Motor neuron (in vitro differentiated cells): Measurements from ENCODE around the gene MLLT3. TPM values are rescaled to one million over a fixed set of nuclear protein-coding genes. Genes with fewer than 3 reads are reported as not detected.

ENCODE experiments used
- ATAC-seq, 8 experiments: fragments of 200-7000 bp; cut with Tn5 transposase; replicated peaks in 6 of 8; 2 replicates each; pipeline ENCODE4 v1.8.0; 2021; ENCODE audit warnings: mild to moderate bottlenecking in 8 of 8, moderate library complexity in 8 of 8
- H3K27ac ChIP-seq, 2 donors: fragments of 250-450 bp; sonication (Bioruptor Pico); 2 replicates each; pipeline ENCODE4 v1.9.0; 2021; ENCODE audit warnings: antibody characterized with exemption in 2 of 2, mild to moderate bottlenecking in 2 of 2, moderate library complexity in 1 of 2
- H3K4me1 ChIP-seq, 2 donors: fragments of 250-450 bp; sonication (Bioruptor Pico); replicated peaks in 1 of 2; 2 replicates each; pipeline ENCODE4 v1.6.1; 2021; ENCODE audit warnings: antibody characterized with exemption in 2 of 2, mild to moderate bottlenecking in 2 of 2, moderate library complexity in 1 of 2
- H3K4me3 ChIP-seq, 5 donors: fragments of 250-450 bp; sonication (Bioruptor Pico); 2 replicates each; pipeline ENCODE4 v1.9.0; 2021; ENCODE audit warnings: antibody characterized with exemption in 5 of 5, mild to moderate bottlenecking in 5 of 5, moderate library complexity in 4 of 5
- WGBS, 10 experiments: fragments of 450-650 bp; shearing (Covaris generic); methylation state at CpG; one replicate each; pipeline ENCODE4 v1.0.0; 2022; 5-methylcytosine and 5-hydroxymethylcytosine counted together
- in situ Hi-C, 9 experiments: fragments of 400-800 bp; cut with MboI; loops; one replicate each; pipeline ENCODE4 v1.15.0; 2021; ENCODE audit warnings: low sequenced_read_pairs in 9 of 9, low pct_unique_long_range_greater_than_20kb in 2 of 9; ENCODE audit not compliant: unreplicated experiment in 9 of 9
- total RNA-seq, 8 experiments: library from RNA; unstranded; fragments of 300-600 nt; gene quantifications; 2 replicates each; pipeline versions ENCODE4 v1.2.3 to v1.2.4, GENCODE V29; 2022

Gene MLLT3
- total RNA-seq, 8 experiments from 2014 or later = 10.8 to 63.2 (median 31.6) TPM

DNA sequence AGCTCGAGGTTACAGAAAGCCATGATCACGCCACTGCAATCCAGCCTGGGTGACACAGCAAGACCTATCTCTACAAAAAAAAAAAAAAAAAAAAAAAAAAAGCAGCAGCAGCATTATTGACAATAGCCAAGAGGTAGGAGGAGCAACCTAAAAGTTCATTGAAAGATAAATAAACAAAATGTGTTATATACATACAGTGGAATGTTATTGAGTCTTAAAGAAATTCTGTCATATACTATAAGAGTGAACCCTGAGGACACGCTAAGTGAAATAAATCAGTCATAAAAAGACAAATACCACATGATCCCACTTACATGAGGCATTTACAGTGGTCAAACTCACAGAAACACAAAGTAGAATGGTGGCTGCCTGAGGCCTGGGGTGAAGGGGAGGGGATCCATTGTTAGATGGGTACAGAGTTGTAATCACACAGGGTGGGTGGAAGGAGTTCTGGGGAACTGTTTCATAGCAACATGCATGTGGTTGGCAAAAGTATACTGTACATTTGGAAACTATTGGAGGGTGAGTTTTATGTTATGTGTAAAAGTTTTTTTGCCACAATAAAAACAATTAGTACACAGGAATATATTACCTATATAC lies 77.2 kb downstream of the MLLT3 start:
- peak in 1 of 8 experiments; percentile 24 for ATAC-seq
- 92 to 100% (median 99%) methylated on average over 1 to 3 of the region's 3 CpGs for WGBS, 10 experiments
- in situ Hi-C loops = no loop called here
- Histone ChIP-seq H3K4me3 (no peak overlapping the region), H3K4me1 (no peaks in the 10 kb centered on the region), H3K27ac (no peak overlapping the region)

DNA sequence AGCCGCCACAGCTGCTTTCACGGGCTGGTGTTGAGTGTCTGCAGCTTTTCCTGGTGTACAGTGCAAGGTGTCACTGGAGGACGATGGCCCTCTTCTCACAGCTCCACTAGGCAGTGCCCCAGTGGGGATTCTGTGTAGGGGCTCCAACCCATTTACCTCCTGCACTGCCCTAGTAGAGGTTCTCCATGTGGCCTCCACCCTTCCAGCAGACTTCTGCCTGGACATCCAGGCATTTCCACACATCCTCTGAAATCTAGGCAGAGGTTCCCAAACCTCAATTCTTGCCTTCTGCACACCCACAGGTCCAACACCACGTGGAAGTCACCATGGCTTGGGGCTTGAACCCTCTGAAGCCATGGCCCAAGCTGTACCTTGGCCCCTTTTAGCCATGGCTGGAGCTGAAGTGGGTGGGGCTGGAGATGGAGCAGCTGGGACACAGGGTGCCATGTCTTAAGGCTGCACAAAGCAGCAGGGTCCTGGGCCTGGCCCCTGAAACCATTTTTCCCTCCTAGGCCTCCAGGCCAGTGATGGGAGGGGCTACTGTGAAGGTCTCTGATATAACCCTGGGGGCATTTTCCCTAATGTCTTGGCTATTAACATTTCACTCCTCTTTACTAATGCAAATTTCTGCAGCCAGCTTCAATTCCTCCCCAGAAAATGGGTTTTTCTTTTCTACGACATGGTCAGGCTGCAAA lies 82.0 kb downstream of the MLLT3 start:
- 83 to 100% (median 100%) methylated on average over 1 to 3 of the region's 5 CpGs; no CpG with 5 or more reads in 5 of the 10 experiments for WGBS, 10 experiments
- H3K4me1 ChIP-seq = no peaks in the 10 kb centered on the region
- in situ Hi-C loops = no loop called here
- ATAC-seq = no peak
- H3K4me3 ChIP-seq = no peak overlapping the region
- H3K27ac ChIP-seq = no peak overlapping the region

DNA sequence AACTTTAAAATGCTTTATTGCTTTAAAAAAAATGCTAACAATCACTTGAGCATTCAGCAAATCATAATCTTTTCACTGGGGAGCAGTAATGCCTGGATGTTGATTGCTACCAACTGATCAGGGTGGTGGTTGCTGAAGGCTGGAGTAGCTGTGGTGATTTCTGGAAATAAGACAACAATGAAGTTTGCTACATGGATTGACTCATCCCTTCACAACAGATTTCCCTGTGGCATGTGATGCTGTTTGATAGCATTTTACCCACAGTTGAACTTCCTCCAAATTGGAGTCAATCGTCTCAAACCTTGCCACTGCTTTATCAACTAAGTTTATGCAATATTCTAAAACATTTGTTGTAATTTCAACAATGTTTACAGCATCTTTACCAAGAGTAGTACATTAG lies 83.3 kb downstream of the MLLT3 start:
- H3K4me3 ChIP-seq = no peak overlapping the region
- H3K4me1 ChIP-seq = no peaks in the 10 kb centered on the region
- in situ Hi-C loops = no loop called here
- WGBS, 10 experiments = 0 to 100% (median 95%) methylated on average over 1 of the region's 1 CpG; no CpG with 5 or more reads in 4 of the 10 experiments
- no peak for ATAC-seq
- H3K27ac ChIP-seq = no peak overlapping the region

DNA sequence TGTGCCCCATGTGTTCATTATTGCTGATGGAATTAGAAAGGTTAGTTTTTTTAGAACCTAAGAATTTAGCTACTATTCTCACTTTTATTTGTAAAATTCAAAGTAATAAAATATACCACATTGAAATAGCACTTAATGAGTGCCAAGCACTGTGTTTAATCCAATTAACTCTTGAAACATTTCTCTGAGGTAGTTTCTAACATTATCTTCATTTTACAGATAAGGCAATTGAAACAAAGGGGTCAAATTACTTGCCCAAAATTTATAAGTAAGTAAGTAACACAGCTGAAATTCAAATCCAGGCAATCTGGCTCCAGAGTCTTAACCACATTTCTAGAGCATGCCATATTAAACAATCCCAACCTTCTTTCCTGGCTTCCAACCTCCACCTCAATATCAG lies 84.2 kb downstream of the MLLT3 start:
- Histone ChIP-seq H3K4me3 (no peak overlapping the region), H3K27ac (no peak overlapping the region), H3K4me1 (no peaks in the 10 kb centered on the region)
- in situ Hi-C loops = no loop called here
- ATAC-seq = no peak

DNA sequence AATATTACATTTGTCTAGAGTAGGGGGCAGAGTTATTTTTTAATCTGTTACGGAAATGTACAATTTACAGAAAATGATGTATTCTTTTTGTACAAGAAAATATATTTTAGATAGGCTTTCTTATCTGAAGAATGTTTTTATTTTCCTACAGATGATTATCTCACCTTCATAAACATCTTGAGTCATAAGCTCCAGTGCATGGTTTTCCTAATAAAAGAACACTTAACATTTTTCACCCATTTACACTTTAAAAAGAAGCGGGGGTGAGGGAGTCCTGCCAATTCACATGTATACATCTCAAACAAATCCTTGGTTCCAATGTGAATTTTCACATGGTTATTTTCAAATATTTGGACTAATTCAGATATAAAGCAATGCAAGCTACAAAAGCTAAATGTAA lies 85.0 kb downstream of the MLLT3 start:
- 17 to 96% (median 70%) methylated on average over 1 to 2 of the region's 2 CpGs for WGBS, 10 experiments
- H3K27ac ChIP-seq = no peak overlapping the region
- in situ Hi-C loops = no loop called here
- no peak for ATAC-seq
- H3K4me1 ChIP-seq = no peaks in the 10 kb centered on the region
- no peak overlapping the region for H3K4me3 ChIP-seq

DNA sequence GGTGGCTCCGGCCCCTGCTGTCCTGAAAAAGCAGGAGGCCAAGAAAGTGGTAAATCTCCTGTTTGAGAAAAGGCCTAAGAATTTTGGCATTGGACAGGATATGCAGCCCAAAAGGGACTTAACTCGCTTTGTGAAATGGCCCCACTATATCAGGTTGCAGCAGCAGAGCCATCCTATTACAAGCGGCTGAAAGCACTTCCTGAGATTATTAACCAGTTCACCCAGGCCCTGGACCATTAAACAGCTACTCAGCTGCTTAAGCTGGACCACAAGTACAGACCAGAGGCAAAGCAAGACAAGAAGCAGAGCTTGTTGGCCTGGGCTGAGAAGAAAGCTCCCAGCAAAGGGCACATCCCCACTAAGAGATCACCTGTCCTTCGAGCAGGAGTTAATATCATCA lies 89.7 kb downstream of the MLLT3 start:
- in situ Hi-C loops = no loop called here
- no peak for ATAC-seq

DNA sequence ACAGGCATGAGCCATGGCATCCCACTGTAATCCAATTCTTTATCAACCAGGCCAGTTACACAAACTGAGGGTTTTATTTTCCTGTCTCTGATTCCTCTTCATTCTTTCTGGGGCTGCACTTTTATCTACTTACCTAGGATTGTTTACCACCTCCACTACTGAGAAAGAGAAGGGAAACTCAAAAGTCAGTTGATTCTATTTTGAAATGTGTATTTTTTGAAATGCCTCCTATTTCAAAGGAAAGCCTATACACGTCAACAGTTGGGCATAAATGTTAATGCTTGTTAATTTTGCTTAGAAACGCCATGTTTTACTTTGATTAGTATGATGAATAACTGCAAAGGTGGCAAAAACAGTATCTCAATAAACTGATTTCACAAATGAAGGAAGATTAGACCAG lies 92.5 kb downstream of the MLLT3 start:
- Histone ChIP-seq H3K27ac (no peak overlapping the region), H3K4me3 (no peak overlapping the region), H3K4me1 (no peaks in the 10 kb centered on the region)
- 27 to 92% (median 52%) methylated on average over 2 of the region's 2 CpGs; no CpG with 5 or more reads in 1 of the 10 experiments for WGBS, 10 experiments
- no peak for ATAC-seq
- in situ Hi-C loops = no loop called here

More for the DNA sequence above, 89.7 kb downstream of the MLLT3 start:
- WGBS, 10 experiments = 90 to 100% (median 100%) methylated on average over 1 to 2 of the region's 4 CpGs; no CpG with 5 or more reads in 3 of the 10 experiments
- H3K4me3 ChIP-seq = no peak overlapping the region
- no peak overlapping the region for H3K27ac ChIP-seq
- no peaks in the 10 kb centered on the region for H3K4me1 ChIP-seq

DNA sequence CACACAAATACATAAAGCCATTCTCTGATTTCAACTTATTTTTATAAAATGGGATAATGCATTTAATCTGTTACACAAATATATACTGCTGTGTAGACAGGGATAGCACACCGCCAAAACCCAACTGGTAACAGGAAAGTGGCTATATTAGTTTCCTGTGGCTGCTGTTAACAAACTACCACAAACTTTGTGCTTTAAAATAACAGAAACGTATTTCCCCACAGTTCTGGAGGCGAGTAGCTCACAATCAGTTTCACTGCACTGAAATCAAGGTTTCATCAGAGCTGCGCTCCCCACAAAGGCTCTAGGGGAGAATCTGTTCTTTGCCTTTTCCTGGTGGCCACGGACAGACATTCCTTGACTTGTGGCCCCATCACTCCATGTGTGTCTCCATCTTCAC lies 94.0 kb downstream of the MLLT3 start:
- H3K4me3 ChIP-seq = no peak overlapping the region
- WGBS, 10 experiments = 82 to 100% (median 97%) methylated on average over 1 to 5 of the region's 5 CpGs; no CpG with 5 or more reads in 1 of the 10 experiments
- H3K27ac ChIP-seq = no peak overlapping the region
- in situ Hi-C loops = no loop called here
- no peaks in the 10 kb centered on the region for H3K4me1 ChIP-seq
- ATAC-seq = no peak

DNA sequence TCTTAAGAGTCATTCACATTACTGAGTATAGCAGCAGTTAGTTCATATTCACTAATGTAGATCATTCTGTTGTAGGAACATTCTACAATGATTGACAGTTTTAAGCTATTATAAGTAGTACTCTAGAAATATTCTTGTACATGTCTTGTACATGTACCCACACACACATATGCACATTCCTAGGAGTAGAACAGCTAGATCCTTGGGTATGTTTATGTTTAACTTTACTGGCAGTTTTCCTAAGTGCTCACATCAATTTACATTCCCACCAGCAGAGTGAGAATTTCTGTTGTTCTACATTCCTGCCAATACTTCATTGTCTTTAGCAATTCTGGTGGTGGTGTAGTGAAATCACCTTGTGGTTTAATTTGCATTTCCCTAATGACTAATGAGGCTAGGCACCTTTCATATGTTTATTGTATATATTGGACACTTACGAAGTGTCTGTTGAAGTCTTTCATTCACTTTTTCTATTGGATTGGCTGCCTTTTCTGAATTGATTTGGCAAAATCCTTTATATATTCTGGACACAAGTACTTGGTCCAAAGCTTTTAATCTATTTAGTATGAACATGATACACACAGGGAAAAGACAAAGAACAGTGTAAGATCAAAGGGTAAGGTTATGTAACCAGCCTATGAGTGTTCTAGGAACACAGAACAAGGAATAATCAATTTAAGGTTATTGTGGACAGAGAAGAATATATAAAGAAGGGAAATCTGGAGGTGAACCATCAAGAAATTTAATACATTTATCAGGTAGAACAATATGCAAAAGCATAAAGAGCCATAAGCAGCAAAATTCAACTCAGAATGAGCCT lies 95.6 kb downstream of the MLLT3 start:
- Histone ChIP-seq H3K4me1 (no peaks in the 10 kb centered on the region), H3K4me3 (no peak overlapping the region), H3K27ac (no peak overlapping the region)
- in situ Hi-C loops = no loop called here
- 0 to 89% (median 25%) methylated on average over 1 of the region's 1 CpG; no CpG with 5 or more reads in 3 of the 10 experiments for WGBS, 10 experiments
- ATAC-seq = peak in 3 of 8 experiments; percentile 91 to 96 (median 94)

DNA sequence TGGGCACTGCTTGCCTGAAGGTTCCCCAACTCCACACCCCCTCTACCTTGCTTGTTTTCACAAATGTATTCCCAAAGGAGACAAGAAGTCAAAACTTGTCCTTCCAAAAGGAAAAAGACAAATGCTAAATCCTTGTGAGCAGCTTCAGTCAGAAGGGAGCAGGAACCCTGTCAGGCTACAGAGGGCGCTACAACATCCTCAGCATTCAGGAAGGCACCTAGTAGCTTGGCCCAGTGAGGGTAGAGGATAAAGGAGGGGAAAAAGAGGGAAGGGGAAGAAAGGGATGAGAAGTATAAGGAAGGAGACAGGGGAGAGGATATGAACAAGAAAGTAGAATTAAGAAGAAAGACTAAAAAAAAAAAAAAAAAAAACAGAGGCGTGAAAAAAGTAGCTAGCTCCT lies 97.5 kb downstream of the MLLT3 start:
- in situ Hi-C loops = no loop called here
- ATAC-seq = no peak
- H3K4me3 ChIP-seq = no peak overlapping the region
- H3K27ac ChIP-seq = no peak overlapping the region
- WGBS, 10 experiments = 81 to 100% (median 93%) methylated on average over 1 to 2 of the region's 2 CpGs; no CpG with 5 or more reads in 2 of the 10 experiments
- no peaks in the 10 kb centered on the region for H3K4me1 ChIP-seq

DNA sequence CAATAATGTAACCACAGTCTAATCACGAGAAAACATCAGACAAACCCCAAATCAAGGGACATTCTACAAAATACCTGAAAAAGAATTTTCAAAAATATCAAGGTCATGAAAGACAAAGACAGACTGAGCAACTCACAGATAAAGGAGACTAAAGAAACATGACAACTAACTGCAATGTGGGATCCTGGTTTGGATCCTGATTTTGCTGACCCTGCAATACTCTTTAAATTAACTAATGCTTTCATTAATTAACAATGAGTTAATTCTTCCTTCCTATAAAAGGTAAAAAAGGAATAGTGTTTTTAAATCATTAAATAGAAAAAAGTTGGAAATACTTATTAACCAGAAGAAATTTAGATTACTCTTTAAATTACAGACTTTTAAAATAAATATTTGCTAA lies 103.6 kb downstream of the MLLT3 start:
- no peak overlapping the region for H3K27ac ChIP-seq
- in situ Hi-C loops = no loop called here
- no peak for ATAC-seq
- WGBS, 10 experiments = 43 to 100% (median 100%) methylated on average over 1 of the region's 1 CpG; no CpG with 5 or more reads in 2 of the 10 experiments
- no peaks in the 10 kb centered on the region for H3K4me1 ChIP-seq
- H3K4me3 ChIP-seq = no peak overlapping the region

DNA sequence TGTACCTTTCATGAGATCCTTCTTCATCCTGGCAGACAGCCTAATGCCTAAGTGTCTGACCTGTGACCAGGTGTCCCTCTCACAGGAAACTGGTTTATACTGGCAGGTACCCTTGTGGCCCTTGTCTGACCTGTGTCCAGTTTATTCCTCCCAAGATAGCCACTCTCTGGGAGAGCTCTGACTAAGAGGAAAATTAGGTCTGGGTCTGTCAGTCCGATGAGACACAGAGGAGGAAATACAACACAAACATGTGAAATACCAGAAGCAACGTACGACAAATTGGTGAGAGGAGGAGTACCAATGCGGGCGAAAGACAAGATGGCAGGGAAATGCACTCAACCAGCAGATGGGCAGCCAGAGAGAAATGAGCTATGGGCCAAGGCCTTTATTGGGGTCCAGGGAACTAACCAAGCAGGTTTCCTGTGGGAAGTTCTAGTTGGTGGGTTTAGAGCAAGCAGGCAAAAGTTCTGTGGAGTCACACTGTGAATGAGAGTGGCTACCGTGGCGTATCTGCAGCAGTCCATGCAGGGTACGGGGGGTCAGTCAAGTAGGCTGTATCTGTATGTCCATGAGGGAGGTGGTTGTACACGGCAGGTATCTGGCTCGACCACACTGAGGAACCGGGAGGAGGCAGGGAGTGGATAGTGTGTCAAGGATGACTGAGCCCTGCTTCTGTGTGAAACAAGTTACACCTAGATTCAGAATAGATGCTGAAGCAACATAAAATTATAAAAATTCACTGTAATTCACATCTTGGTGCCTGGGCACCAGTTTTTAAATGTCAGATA lies 109.0 kb downstream of the MLLT3 start:
- 83 to 100% (median 94%) methylated on average over 1 to 9 of the region's 11 CpGs; no CpG with 5 or more reads in 1 of the 10 experiments for WGBS, 10 experiments
- no peak overlapping the region for H3K4me3 ChIP-seq
- no peak for ATAC-seq
- no peaks in the 10 kb centered on the region for H3K4me1 ChIP-seq
- H3K27ac ChIP-seq = no peak overlapping the region
- in situ Hi-C loops = no loop called here

DNA sequence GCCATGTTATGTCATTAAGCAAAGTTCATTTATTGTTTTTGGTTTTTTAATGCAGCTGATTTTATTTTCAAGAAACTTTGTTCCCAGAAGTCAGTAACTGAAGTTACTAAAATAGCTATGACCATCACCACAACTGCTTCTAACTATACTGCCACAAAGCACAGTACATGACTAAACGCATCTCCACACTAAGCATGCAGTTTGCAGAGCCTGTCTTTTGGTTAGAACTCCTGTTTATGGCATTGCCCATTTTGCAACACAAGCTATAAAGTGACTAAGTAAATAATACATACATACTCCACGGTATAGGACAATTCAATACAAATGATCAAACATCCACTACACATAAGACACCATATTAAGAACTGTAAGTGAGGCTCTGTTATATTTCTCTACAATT lies 109.7 kb downstream of the MLLT3 start:
- WGBS, 10 experiments = 40 to 100% (median 94%) methylated on average over 1 to 2 of the region's 2 CpGs; no CpG with 5 or more reads in 3 of the 10 experiments

More for the DNA sequence above, 109.7 kb downstream of the MLLT3 start:
- peak in 2 of 8 experiments; percentile 18 for ATAC-seq
- H3K4me1 ChIP-seq = no peaks in the 10 kb centered on the region
- no peak overlapping the region for H3K27ac ChIP-seq
- H3K4me3 ChIP-seq = no peak overlapping the region
- in situ Hi-C loops = no loop called here
